ENCODE measurements around the gene RFX7.
"Not testable (repeated sequence)": the region's sequence is repeated elsewhere in the genome, so short reads cannot be mapped to it uniquely, and the experiment has no call there.

GRCh38 chr15:56154768-56155167 lies 88.9 kb downstream of the RFX7 start:
- not testable (repeated sequence) for TF ChIP-seq POLR2A (IDR thresholded peaks at IDR 0.05)
- TF ChIP-seq, protein P1, sequence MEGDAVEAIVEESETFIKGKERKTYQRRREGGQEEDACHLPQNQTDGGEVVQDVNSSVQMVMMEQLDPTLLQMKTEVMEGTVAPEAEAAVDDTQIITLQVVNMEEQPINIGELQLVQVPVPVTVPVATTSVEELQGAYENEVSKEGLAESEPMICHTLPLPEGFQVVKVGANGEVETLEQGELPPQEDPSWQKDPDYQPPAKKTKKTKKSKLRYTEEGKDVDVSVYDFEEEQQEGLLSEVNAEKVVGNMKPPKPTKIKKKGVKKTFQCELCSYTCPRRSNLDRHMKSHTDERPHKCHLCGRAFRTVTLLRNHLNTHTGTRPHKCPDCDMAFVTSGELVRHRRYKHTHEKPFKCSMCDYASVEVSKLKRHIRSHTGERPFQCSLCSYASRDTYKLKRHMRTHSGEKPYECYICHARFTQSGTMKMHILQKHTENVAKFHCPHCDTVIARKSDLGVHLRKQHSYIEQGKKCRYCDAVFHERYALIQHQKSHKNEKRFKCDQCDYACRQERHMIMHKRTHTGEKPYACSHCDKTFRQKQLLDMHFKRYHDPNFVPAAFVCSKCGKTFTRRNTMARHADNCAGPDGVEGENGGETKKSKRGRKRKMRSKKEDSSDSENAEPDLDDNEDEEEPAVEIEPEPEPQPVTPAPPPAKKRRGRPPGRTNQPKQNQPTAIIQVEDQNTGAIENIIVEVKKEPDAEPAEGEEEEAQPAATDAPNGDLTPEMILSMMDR (IDR thresholded peaks at IDR 0.05), result not testable (repeated sequence)

Measured in Peyer's patch (tissue), 4 donors.